ENCODE data around the gene CPLANE1.

- TF ChIP-seq CTCF (IDR thresholded peaks at IDR 0.05; ENCODE audit: insufficient read depth, low read depth, low read length) (no peak), EZH2 (IDR thresholded peaks at IDR 0.05; ENCODE audit: insufficient read depth, low read length) (no peak)
Observed at GRCh38 chr5:37090123-37090726, 159.0 kb downstream of the CPLANE1 start.

Data from astrocyte (in vitro differentiated cells and primary cell).